Sigmoid colon (tissue), 4 donors: Measurements from ENCODE around the gene FRMD8.

Experiments used
- CTCF ChIP-seq, 4 experiments: fragments of 450-650 bp in 3 of 4; fragments of 200-600 bp in 1 of 4; IDR thresholded peaks; one replicate each; pipeline ENCODE4 v1.5.1; 2016 to 2019; ENCODE audit warnings: antibody characterized with exemption in 4 of 4, mild to moderate bottlenecking in 3 of 4, moderate library complexity in 2 of 4
- EP300 ChIP-seq, 4 donors: sonication (generic); formaldehyde crosslinking; IDR thresholded peaks; one replicate each; pipeline ENCODE4 v1.6.1; 2017; ENCODE audit warnings: antibody characterized with exemption in 4 of 4
- POLR2A ChIP-seq, 2 donors: fragments of 450-650 bp; IDR thresholded peaks; one replicate each; pipeline ENCODE4 v1.6.1; 2016; ENCODE audit warnings: antibody characterized with exemption in 2 of 2, mild to moderate bottlenecking in 2 of 2, moderate library complexity in 2 of 2
- POLR2AphosphoS5 ChIP-seq, 4 donors: sonication (generic); formaldehyde crosslinking; IDR thresholded peaks; one replicate each; pipeline ENCODE4 v1.6.1; 2017; ENCODE audit warnings: antibody characterized with exemption in 4 of 4

GRCh38 chr11:65428578-65429067 lies 42.2 kb downstream of the FRMD8 start:
- TF ChIP-seq CTCF (IDR thresholded peaks at IDR 0.05) (no peak), POLR2AphosphoS5 (IDR thresholded peaks at IDR 0.05) (peak; percentile 2 to 82 (median 48)), EP300 (IDR thresholded peaks at IDR 0.05) (no peak), POLR2A (IDR thresholded peaks at IDR 0.05) (peak; percentile 0 to 7)
